ENCODE measurements around the gene ADORA2B. TPM values are rescaled to one million over a fixed set of nuclear protein-coding genes. Genes with fewer than 3 reads are reported as not detected.

The ADORA2B gene
- total RNA-seq, 2 donors from 2014 or later: 1.3 to 14.6 TPM

- no peak overlapping the region for H3K27ac ChIP-seq
- DNase-seq (ENCODE audit: low spot score): no peak
- H3K4me1 ChIP-seq (replicated peaks): peaks cover 5% of the 10 kb centered on the region
- no peaks in the 10 kb centered on the region for H3K27me3 ChIP-seq (replicated peaks; ENCODE audit: insufficient read depth)
- H3K36me3 ChIP-seq: no peaks in the 10 kb centered on the region
- TF ChIP-seq CTCF (IDR thresholded peaks at IDR 0.05): no peak
- no peak for TF ChIP-seq POLR2A (IDR thresholded peaks at IDR 0.05)
- no peak for TF ChIP-seq POLR2AphosphoS5 (IDR thresholded peaks at IDR 0.05)
- intact Hi-C loops (cut with DNase I): no loop called here
- no peaks in the 10 kb centered on the region for H3K9me3 ChIP-seq
- whole genome bisulfite sequencing: 96% methylated on average over 7 of the region's 7 CpGs
- no peak overlapping the region for H3K4me3 ChIP-seq
These were observed 2.6 kb upstream of the ADORA2B start for GRCh38 chr17:15942207-15942833.

GRCh38 chr17:15943971-15944758, 765 bp upstream of the ADORA2B start:
- 27% methylated on average over 28 of the region's 40 CpGs for WGBS
- intact Hi-C loops (cut with DNase I): no loop called here
- TF ChIP-seq POLR2AphosphoS5 (IDR thresholded peaks at IDR 0.05) (no peak), POLR2A (IDR thresholded peaks at IDR 0.05) (no peak), CTCF (IDR thresholded peaks at IDR 0.05) (no peak)
- H3K27ac ChIP-seq: peak overlapping the region in 1 of 2 donors; percentile 36
- no peaks in the 10 kb centered on the region for H3K9me3 ChIP-seq
- H3K27me3 ChIP-seq (replicated peaks; ENCODE audit: insufficient read depth): no peaks in the 10 kb centered on the region
- H3K4me1 ChIP-seq (replicated peaks): peaks cover 5% of the 10 kb centered on the region
- DNase-seq (ENCODE audit: low spot score): no peak
- peak overlapping the region; percentile 47 to 51 for H3K4me3 ChIP-seq
- no peaks in the 10 kb centered on the region for H3K36me3 ChIP-seq

GRCh38 chr17:15945527-15946191, 729 bp downstream of the ADORA2B start:
- intact Hi-C loops (cut with DNase I): no loop called here
- Histone ChIP-seq H3K36me3 (no peaks in the 10 kb centered on the region), H3K4me1 (replicated peaks) (peaks cover 5% of the 10 kb centered on the region), H3K4me3 (peak overlapping the region; percentile 47 to 51), H3K27me3 (replicated peaks; ENCODE audit: insufficient read depth) (no peaks in the 10 kb centered on the region), H3K27ac (peak overlapping the region in 1 of 2 donors; percentile 8), H3K9me3 (no peaks in the 10 kb centered on the region)
- TF ChIP-seq POLR2A (IDR thresholded peaks at IDR 0.05) (no peak), POLR2AphosphoS5 (IDR thresholded peaks at IDR 0.05) (no peak), CTCF (IDR thresholded peaks at IDR 0.05) (no peak)
- WGBS: 7% methylated on average over 58 of the region's 64 CpGs
- no peak for DNase-seq (ENCODE audit: low spot score)

- H3K27ac ChIP-seq: no peak overlapping the region
- H3K4me1 ChIP-seq (replicated peaks): peaks cover 5% of the 10 kb centered on the region
- H3K36me3 ChIP-seq: no peaks in the 10 kb centered on the region
- H3K4me3 ChIP-seq: no peak overlapping the region
- intact Hi-C loops (cut with DNase I): no loop called here
- 71% methylated on average over 9 of the region's 9 CpGs for WGBS
- no peaks in the 10 kb centered on the region for H3K9me3 ChIP-seq
- TF ChIP-seq POLR2A (IDR thresholded peaks at IDR 0.05): no peak
- TF ChIP-seq CTCF (IDR thresholded peaks at IDR 0.05): no peak
- TF ChIP-seq POLR2AphosphoS5 (IDR thresholded peaks at IDR 0.05): no peak
- H3K27me3 ChIP-seq (replicated peaks; ENCODE audit: insufficient read depth): no peaks in the 10 kb centered on the region
- no peak for DNase-seq (ENCODE audit: low spot score)
These were observed 1.7 kb downstream of the ADORA2B start for GRCh38 chr17:15946611-15947120.

Measured in prostate gland (tissue), 2 donors.